Stimulated activated CD4-positive, alpha-beta T cell treated with anti-CD3 and anti-CD28 coated beads, Interleukin-12 subunit alpha, Interleukin-12 subunit beta, amount 100 ng/mL, for 24 hours (primary cell): ENCODE results near the gene SESTD1.

Experiments used
- DNase-seq, 2 experiments: peaks; one replicate each; pipeline ENCODE4 v3.0.0-alpha.2; 2020; ENCODE audit warnings: low read depth in 2 of 2

Gene SESTD1, protein sequence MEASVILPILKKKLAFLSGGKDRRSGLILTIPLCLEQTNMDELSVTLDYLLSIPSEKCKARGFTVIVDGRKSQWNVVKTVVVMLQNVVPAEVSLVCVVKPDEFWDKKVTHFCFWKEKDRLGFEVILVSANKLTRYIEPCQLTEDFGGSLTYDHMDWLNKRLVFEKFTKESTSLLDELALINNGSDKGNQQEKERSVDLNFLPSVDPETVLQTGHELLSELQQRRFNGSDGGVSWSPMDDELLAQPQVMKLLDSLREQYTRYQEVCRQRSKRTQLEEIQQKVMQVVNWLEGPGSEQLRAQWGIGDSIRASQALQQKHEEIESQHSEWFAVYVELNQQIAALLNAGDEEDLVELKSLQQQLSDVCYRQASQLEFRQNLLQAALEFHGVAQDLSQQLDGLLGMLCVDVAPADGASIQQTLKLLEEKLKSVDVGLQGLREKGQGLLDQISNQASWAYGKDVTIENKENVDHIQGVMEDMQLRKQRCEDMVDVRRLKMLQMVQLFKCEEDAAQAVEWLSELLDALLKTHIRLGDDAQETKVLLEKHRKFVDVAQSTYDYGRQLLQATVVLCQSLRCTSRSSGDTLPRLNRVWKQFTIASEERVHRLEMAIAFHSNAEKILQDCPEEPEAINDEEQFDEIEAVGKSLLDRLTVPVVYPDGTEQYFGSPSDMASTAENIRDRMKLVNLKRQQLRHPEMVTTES

GRCh38 chr2:179264368-179265081 lies at the start of gene SESTD1:
SESTD1 (minus strand) TSS chr2:179264832; CDS start chr2:179191841, 72,991 bp downstream.
- peak in 1 of 2 experiments; percentile 46 for DNase-seq

GRCh38 chr2:179313057-179313456 lies 48.4 kb upstream of the SESTD1 start:
- DNase-seq: no peak

DNA sequence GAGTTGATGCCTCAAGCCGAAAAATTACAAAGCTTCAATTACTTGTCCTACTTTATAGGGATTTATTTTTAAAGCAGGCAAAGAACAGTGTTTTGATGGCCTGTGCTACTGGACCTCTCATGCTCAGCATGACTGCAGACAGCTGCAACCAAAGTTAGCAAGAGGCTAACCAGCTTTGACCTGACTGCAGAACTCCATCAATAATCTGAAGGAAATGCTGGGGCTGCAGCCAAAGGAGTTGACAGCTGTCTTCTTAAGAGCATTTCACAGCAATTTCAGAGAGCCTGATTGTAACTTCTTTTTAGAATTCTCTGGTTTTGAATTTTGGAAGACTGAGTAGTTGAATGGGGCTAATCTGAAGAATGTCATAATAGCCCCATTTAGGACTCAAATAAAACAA lies 46.5 kb upstream of the SESTD1 start:
- DNase-seq: no peak

DNA sequence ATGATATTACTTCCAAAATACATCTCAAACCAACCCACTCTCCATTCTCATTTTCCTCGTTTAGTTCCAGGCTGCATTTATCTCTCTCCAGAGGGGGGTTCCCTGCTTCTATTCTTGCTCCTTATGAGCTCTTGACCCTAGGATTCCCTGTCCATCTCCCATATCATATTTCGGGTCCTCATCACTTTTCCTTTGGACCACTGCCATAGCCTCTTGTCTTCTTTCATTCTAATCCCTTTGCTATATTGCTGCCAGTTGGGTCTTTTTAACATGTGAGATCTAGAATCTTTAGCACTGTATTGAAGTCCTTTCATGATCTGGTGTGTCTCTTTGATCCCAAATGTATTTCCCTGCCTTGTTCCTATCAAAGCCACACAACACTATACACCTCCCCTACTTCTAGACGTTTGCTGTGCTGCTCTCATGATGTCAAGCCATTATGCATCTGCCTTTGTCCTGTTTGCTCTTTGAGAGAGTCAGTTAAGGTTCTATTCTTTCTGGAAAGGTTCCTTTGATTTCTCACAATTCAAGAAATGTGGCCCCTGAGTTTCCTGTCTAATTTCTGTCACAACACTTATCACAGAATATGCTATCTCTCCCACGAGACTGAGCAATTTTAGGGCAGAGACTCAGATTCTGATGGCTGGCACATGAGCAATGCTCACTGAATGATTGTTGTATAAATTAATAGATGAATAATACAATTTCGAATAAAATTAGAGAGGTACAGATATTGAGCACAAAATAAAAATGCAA lies 43.2 kb upstream of the SESTD1 start:
- no peak for DNase-seq

- DNase-seq: no peak
These were observed 40.5 kb upstream of the SESTD1 start for GRCh38 chr2:179305125-179305524.

GRCh38 chr2:179304424-179304823 lies 39.8 kb upstream of the SESTD1 start:
- no peak for DNase-seq

DNA sequence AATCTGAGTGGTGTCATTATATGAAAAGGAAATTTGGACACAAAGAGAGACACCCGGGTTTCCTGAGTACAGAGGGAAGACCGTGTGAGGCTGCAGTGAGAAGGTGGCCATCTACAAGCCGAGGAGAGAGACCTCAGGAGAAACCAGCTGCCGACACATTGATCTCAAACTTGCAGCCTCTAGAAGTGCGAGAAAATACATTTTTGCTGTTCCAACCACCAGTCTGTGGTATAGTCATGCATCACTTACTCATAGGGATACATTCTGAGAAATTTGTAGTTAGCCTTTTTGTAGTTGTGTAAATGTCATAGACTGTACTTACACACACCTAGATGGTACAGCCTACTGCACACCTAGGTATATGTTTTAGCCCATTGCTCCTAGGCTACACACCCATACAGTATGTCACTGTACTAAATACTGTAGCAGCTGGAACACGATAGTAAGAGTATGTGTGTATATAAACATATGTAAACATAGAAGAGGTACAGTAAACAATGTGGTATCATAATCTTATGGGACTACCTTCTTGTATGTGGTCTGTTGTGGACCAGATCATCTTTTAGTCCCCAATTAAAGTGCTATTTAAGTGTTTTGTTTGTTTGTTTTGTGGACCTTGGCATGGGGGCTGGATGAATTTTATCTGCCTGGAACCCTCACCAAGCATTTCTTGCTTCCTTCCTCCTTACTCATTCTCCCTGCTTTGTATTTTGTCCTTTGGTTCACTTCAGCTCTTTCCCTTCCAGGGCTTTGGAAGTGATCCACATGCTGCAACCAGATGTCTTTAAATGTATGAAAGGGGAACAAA lies 38.3 kb upstream of the SESTD1 start:
- DNase-seq: no peak

- no peak for DNase-seq
These were observed 37.5 kb upstream of the SESTD1 start for GRCh38 chr2:179302149-179302548.

GRCh38 chr2:179298666-179299065 lies 34.0 kb upstream of the SESTD1 start:
- DNase-seq: no peak

GRCh38 chr2:179297927-179298326 lies 33.3 kb upstream of the SESTD1 start:
- no peak for DNase-seq

DNA sequence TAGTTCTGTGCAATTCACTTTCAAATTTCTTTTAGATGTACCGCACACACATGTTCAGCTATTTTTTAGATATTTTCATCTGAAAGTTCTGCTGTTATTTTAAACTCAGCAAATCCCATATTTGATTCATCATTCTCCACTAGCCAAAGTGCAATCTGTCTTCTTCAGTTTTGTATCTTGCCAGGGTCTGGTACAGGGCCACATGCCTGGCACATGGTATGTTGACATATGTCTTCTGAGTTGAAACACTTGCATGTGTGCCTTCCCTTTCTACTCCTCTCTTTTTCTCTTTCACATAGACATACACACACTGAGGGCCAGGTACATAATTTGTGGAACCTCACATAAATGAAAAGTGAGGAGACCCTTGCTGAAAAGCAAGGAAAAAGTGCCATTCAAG lies 25.7 kb upstream of the SESTD1 start:
- no peak for DNase-seq

DNA sequence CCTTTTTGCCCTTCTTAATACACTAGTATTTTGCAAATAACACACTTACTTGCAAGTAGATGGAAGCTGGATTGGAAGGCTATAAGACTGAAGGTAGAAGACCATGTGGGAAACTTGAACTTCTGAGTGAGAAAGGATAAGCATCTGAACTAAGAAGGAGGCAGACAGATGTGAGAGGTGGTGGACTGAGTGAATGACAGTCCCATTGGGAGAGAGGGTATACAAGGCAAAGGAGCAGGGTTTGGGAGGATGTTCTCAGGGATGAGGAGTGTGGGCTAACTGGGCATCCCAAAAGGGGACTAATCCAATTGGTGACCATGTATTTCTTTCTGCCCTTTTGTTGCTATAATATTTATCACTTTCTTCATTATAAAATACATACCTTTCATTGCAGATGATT lies 20.4 kb upstream of the SESTD1 start:
- DNase-seq: no peak

DNA sequence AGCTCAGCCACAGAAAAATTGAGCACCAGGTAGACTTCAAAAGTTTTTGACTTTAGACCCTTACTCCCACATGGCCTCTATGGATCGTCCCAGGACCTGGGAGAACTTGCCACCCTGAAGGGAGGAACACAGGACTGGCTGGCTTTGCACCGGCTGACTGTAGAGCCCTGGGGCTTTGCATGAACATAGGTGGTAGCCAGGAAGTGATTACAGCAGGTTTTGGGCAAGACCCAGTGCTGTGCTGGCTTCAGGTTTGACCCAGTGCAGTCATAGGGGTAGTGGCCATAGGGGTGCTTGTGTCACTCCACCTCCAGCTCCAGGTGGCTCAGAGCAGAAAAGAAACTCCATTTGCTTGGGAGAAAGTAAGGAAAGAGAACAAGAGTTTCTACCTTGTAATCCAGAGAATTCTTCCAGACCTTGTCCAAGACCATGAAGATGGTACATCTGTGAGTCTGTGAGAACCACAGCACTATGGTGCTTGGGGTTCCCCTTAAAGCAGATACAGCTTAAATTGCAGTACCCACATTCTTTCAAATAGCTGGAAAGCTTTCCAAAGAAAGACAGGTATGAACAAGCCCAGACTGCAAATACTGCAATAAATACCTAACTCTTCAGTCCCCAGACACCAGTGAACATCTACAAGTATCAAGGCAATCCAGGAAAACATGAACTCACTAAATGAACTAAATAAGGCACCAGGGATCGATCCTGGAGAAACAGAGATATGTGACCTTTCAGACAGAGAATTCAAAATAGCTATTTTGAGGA lies 13.0 kb upstream of the SESTD1 start:
- no peak for DNase-seq

DNA sequence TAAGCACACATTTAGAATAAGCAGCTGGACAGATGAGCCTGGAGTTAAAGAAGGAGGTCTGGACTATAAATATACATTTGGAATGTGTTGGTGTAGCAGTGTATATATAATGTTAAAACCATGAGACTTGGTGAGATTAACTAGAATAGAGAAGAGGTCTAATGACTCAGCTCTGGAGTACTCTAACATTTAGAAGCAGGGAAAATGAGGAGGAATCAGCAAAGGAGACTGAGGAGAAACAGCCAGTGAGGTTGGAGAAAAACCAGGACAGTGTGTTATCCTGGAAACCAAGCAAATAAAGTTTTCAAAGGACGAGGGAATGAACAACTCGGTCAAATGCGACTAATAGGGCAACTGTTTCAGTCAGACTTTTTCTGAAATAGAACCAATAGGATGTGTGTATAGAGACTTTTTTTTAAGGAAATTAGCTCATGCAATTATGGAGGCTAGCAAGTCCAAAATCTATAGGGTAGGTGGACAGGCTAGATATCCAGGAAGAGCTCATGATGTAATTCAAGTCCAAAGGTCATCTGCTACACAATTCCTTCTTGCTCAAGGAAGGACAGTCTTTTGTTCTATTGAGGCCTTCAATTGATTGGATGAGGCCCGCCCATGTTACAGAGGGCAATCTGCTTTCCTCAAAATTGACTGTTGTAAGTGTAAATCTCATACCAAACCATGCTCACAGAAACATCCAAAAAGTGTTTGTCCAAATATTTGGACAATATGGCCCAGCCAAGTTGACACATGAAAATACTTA lies 10.8 kb upstream of the SESTD1 start:
- DNase-seq: no peak

DNA sequence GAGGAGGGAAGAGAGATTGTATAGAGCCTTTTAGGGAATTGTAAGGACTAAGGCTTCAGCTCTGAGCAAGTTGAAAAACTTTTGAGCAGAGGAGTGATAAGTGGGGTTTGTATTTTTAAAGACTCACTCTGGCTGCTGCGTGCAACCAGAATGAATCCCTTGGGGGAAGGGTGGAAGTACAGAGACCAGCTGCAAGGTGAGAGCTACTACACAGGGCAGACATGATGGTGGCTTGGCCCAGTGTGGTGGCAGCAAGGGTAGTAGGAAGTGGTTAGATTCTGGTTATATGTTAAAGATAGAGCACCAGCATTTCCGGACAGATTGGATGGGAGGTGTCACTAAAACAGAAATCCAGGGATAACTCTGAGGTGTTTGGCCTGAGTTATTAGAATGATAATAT lies 10.1 kb upstream of the SESTD1 start:
- no peak for DNase-seq

DNA sequence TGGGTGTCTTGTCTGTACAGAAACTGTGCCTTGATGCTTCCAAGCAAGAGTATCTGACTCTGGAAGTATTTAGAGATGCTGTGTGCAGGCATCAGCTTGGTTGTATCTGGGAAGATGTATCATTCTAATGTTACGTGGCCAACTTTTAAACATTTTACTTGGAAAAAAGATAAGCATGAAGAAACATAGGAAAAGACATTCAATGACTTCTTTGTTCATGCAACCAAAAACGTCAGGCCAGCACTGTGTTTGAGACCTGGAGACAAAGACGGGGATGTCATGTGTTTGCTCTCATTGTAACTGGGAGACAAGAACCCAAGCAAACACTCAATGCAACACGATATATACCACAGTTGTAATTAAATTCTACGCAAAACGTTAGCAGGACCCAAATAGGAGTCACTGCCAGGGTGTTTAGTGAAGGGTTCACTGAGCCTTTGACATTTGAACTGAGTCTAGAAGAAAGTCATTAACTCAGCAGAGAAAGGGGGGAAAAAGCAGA lies 8.9 kb upstream of the SESTD1 start:
- no peak for DNase-seq

GRCh38 chr2:179272406-179273192 lies 8.0 kb upstream of the SESTD1 start:
- DNase-seq: no peak

DNA sequence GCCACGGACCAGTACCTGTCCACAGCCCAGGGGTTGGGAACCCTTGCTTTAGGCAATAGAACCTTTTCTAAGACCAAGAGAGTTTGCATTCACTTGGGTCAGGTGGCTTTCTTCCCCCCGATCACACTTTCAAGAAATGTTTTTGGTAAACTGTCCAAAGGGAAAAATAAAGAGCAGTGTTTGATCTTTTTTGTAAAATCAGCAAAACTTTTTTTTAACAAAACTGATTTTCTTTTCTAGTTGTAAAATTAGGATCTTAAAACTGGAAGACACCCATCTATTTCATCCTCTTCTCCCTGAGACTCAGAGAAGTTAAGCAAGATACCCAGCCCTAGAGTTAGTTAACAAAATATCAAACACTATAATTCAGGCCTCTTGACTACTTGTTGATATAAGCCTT lies 6.1 kb upstream of the SESTD1 start:
- no peak for DNase-seq
